Pancreas (tissue), 10 donors: Measurements from ENCODE around the gene PTPRJ. TPM values are rescaled to one million over a fixed set of nuclear protein-coding genes. Genes with fewer than 3 reads are reported as not detected.
A peak's percentile ranks its signal among the peaks of the same experiment; 100 is the strongest.

Experiments
- ATAC-seq, 4 donors: fragments of 200-7000 bp; cut with Tn5 transposase; one replicate each; pipeline versions ENCODE4 v1.8.0 to v1.9.1; 2020; ENCODE audit warnings: mild to moderate bottlenecking in 4 of 4, moderate library complexity in 4 of 4
- DNase-seq, 6 donors: peaks; one replicate each; pipeline ENCODE4 v3.0.0-alpha.2; 2020
- FAIRE-seq: peaks from 2 replicates; lab custom pipeline; 2012; peaks lifted over from hg19 to GRCh38; lab: Jason Lieb, UNC
- H3K27ac ChIP-seq, 4 donors: fragments of 200-600 bp; sonication (generic); 1 replicate in 3 of 4; 2 replicates in 1 of 4; pipeline versions ENCODE4 v1.5.0 to v1.8.0; 2020
- H3K27me3 ChIP-seq, 4 donors: fragments of 200-600 bp; one replicate each; pipeline ENCODE4 v1.8.0; 2021
- H3K36me3 ChIP-seq, 3 donors: fragments of 200-600 bp; sonication (generic) in 1 of 3; one replicate each; pipeline versions ENCODE4 v1.5.0 to v1.8.0; 2020 to 2021
- H3K4me1 ChIP-seq, 3 donors: fragments of 200-600 bp; one replicate each; pipeline ENCODE4 v1.8.0; 2021
- H3K4me3 ChIP-seq, 4 donors: fragments of 200-600 bp; sonication (generic) in 2 of 4; one replicate each; pipeline versions ENCODE4 v1.5.0 to v1.8.0; 2020 to 2021
- H3K9me3 ChIP-seq, 4 donors: fragments of 200-600 bp; one replicate each; pipeline ENCODE4 v1.8.0; 2021
- CTCF ChIP-seq, 4 donors: fragments of 200-600 bp; sonication (generic) in 3 of 4; IDR thresholded peaks; one replicate each; pipeline versions ENCODE4 v1.5.0 to v1.8.0; 2021; ENCODE audit warnings: antibody characterized with exemption in 4 of 4
- WGBS, 2 donors: extraction: QIAGEN DNeasy Blood & Tissue Kit; methylation state at CpG; one replicate each; pipeline ENCODE4 v1.1.7; 2013; 5-methylcytosine and 5-hydroxymethylcytosine counted together
- intact Hi-C, 3 donors: fragments of 100-400 bp; cut with DNase I; formaldehyde crosslinking; loops; one replicate each; pipeline versions ENCODE4 v1.11.1 to v1.14.2; 2022
- polyA plus RNA-seq, 2 donors: library from polyadenylated mRNA; stranded (reverse); fragments of 200-250 nt; gene quantifications; one replicate each; pipeline ENCODE4 v1.2.3, GENCODE V29; 2013
- total RNA-seq, 6 donors: library from RNA; stranded (reverse); fragmentation: NEBNext Ultra II Directional in 4 of 6; extraction: Animal tissue kit (Norgen Biotek cat#: 25700) in 4 of 6; gene quantifications; one replicate each; pipeline versions ENCODE4 v1.2.1 to v1.2.4, GENCODE V29; 2021 to 2023
- donor health status: healthy with polysubstance abuse.
- donor health status: DM: no; HTN: no; CAD: no; lungs with moderate emphysema.
- donor health status: DM: no; HTN: no; CAD: no.
- donor health status: control.
- donor health status: control.
- donor health status: Bipolar disorder and iron deficiency.
- donor health status: DM: yes; HTN: yes; CAD: no.
- donor health status: DM: no; HTN: no; CAD: no.
- donor health status: DM: no; HTN: no; CAD: no.
- donor health status: DM: yes; HTN: yes; CAD: no.

The PTPRJ gene
- total and polyA plus RNA-seq, 8 donors, result 3.6 to 32.8 (median 11.6) TPM

GRCh38 chr11:48111891-48112290 lies 131.5 kb downstream of the PTPRJ start:
- Histone ChIP-seq H3K27me3 (no peaks in the 10 kb centered on the region), H3K4me1 (peaks cover 0 to 8% (median 4%) of the 10 kb centered on the region in 3 donors), H3K36me3 (no peaks in the 10 kb centered on the region), H3K27ac (no peak overlapping the region), H3K4me3 (no peak overlapping the region), H3K9me3 (no peaks in the 10 kb centered on the region)
- TF ChIP-seq CTCF (IDR thresholded peaks at IDR 0.05), result no peak
- ATAC-seq, result no peak
- WGBS, 2 donors, result 61 to 65% methylated on average over 3 of the region's 3 CpGs
- intact Hi-C loops, result no loop called here
- no peak for FAIRE-seq
- DNase-seq, result no peak

- Histone ChIP-seq H3K4me1 (peaks cover 0 to 4% (median 0%) of the 10 kb centered on the region in 3 donors), H3K27ac (no peak overlapping the region), H3K36me3 (no peaks in the 10 kb centered on the region), H3K27me3 (no peaks in the 10 kb centered on the region), H3K4me3 (no peak overlapping the region), H3K9me3 (no peaks in the 10 kb centered on the region)
- 94% methylated on average over 1 of the region's 1 CpG for WGBS, 2 donors
- intact Hi-C loops, result no loop called here
- FAIRE-seq (no peak), ATAC-seq (no peak), DNase-seq (no peak)
- TF ChIP-seq CTCF (IDR thresholded peaks at IDR 0.05), result no peak
Observed at GRCh38 chr11:48114740-48115139, 134.4 kb downstream of the PTPRJ start.

GRCh38 chr11:48116437-48117228 lies 136.3 kb downstream of the PTPRJ start:
- Histone ChIP-seq H3K9me3 (no peaks in the 10 kb centered on the region), H3K4me3 (no peak overlapping the region), H3K27ac (no peak overlapping the region), H3K27me3 (no peaks in the 10 kb centered on the region), H3K4me1 (no peaks in the 10 kb centered on the region), H3K36me3 (no peaks in the 10 kb centered on the region)
- ATAC-seq (peak in 2 of 4 donors; percentile 39 to 40), FAIRE-seq (no peak), DNase-seq (no peak)
- peak in 1 of 4 donors; percentile 15 for TF ChIP-seq CTCF (IDR thresholded peaks at IDR 0.05)
- intact Hi-C loops, result no loop called here

GRCh38 chr11:48122246-48122645 lies 141.9 kb downstream of the PTPRJ start:
- no peaks in the 10 kb centered on the region for H3K4me1 ChIP-seq
- H3K4me3 ChIP-seq, result no peak overlapping the region
- WGBS, 2 donors, result 93 to 95% methylated on average over 7 of the region's 7 CpGs
- FAIRE-seq (no peak), DNase-seq (no peak), ATAC-seq (no peak)
- H3K27ac ChIP-seq, result no peak overlapping the region
- intact Hi-C loops, result loop anchor here in 1 of 3 donors (10.0 kb wide), 1 partner anchor 177 kb away; no protein-coding TSS in a partner anchor
- H3K27me3 ChIP-seq, result no peaks in the 10 kb centered on the region
- H3K9me3 ChIP-seq, result no peaks in the 10 kb centered on the region
- no peaks in the 10 kb centered on the region for H3K36me3 ChIP-seq
- TF ChIP-seq CTCF (IDR thresholded peaks at IDR 0.05), result no peak

GRCh38 chr11:48122656-48123055 lies 142.3 kb downstream of the PTPRJ start:
- TF ChIP-seq CTCF (IDR thresholded peaks at IDR 0.05), result no peak
- Histone ChIP-seq H3K36me3 (peaks cover 0 to 2% (median 0%) of the 10 kb centered on the region in 3 donors), H3K27ac (no peak overlapping the region), H3K27me3 (no peaks in the 10 kb centered on the region), H3K4me3 (no peak overlapping the region), H3K4me1 (no peaks in the 10 kb centered on the region), H3K9me3 (no peaks in the 10 kb centered on the region)
- 94% methylated on average over 7 of the region's 7 CpGs for WGBS, 2 donors
- intact Hi-C loops, result loop anchor here in 1 of 3 donors (10.0 kb wide), 1 partner anchor 178 kb away; no protein-coding TSS in a partner anchor
- ATAC-seq (no peak), FAIRE-seq (no peak), DNase-seq (no peak)
